HFF-Myc (cell line): ENCODE results near the gene GPC5.

Experiments used
- DNase-seq: peaks from one replicate; pipeline ENCODE4 v3.0.0-alpha.2; 2011; ENCODE audit warnings: low read depth; ENCODE audit errors: extremely low read depth
- H3K4me3 ChIP-seq: replicated peaks from 2 replicates; pipeline ENCODE4 v1.5.1; 2011; ENCODE audit warnings: low read depth, mild to moderate bottlenecking, control low read depth, low read length
- TF ChIP-seq, protein P1 (sequence below): IDR thresholded peaks from 2 replicates; pipeline ENCODE4 v1.5.1; 2012; ENCODE audit warnings: mild to moderate bottlenecking, low read depth, low read length, control low read depth; ENCODE audit errors: missing control alignments

GPC5 gene

DNA sequence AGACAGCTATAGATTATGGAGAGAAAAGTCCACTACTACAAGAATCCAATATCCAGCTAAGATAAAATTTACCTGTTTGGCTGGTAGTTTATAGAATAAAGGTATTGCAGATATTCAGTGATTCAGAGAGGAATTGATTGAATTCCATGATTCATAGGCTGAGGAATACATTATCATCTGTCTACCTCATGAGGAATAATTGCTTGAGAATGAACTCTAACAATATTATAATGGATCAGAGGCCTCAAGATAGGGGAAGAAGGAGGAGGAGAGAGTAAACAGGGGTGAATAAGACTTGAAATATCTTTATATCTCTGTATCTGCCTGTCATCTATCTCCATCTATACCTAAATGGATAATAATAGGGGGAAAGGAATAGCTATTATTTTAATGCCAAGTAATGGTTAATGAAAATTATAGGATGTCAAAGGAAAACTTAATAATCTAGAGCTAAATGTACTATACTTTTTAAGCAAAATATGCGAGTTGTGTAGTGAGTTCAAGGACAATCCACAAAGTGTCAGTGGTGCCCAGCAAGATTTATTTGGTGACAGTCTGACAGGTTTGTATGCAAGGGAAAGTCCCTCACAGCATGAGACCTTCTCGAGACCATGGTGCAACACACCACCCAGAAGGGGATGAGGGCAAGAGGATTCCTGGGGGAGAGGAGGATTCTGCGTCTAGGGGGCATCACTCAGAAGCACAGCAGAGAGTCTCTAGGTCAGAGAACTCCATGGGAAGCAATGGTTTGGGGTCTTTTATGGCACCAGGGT, 224.5 kb downstream of the GPC5 start:
- DNase-seq: no peak
- H3K4me3 ChIP-seq: no peak overlapping the region
- TF ChIP-seq, protein P1, sequence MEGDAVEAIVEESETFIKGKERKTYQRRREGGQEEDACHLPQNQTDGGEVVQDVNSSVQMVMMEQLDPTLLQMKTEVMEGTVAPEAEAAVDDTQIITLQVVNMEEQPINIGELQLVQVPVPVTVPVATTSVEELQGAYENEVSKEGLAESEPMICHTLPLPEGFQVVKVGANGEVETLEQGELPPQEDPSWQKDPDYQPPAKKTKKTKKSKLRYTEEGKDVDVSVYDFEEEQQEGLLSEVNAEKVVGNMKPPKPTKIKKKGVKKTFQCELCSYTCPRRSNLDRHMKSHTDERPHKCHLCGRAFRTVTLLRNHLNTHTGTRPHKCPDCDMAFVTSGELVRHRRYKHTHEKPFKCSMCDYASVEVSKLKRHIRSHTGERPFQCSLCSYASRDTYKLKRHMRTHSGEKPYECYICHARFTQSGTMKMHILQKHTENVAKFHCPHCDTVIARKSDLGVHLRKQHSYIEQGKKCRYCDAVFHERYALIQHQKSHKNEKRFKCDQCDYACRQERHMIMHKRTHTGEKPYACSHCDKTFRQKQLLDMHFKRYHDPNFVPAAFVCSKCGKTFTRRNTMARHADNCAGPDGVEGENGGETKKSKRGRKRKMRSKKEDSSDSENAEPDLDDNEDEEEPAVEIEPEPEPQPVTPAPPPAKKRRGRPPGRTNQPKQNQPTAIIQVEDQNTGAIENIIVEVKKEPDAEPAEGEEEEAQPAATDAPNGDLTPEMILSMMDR: no peak

DNA sequence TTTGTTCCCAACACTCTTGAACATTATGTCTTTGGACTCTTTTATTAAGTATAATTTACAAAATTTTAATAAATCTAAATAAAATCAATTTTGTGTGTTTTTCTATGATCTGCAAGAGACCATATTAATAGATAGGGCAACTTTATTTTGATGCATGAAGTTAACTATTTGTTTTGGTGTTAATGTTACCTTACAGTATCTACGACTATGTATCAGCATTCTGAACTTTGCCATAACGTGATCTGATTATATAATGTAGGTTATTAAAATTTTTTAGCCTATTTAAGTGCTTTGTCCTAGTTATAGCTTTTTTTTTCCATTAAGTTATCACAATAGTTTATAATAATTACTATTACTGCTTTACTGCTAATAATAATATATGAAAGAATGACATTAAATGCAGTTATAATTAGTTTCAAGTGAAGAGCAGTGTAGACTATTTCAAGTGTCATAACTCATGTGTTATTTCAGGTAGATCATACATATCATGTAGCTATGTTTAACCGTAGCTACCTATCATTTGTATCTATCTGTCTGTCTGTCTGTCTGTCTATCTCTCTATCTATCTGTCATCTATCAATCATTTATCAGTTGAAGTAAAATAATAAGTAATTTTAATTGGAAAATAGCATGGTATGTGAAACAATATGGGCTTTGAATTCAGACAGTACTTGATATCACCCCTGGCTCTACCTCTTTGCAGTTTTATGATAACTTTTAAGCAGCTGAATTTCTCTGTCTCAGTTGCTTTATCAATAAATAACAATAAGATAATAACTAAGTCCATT, 229.7 kb downstream of the GPC5 start:
- TF ChIP-seq, protein P1: no peak
- no peak overlapping the region for H3K4me3 ChIP-seq
- no peak for DNase-seq

DNA sequence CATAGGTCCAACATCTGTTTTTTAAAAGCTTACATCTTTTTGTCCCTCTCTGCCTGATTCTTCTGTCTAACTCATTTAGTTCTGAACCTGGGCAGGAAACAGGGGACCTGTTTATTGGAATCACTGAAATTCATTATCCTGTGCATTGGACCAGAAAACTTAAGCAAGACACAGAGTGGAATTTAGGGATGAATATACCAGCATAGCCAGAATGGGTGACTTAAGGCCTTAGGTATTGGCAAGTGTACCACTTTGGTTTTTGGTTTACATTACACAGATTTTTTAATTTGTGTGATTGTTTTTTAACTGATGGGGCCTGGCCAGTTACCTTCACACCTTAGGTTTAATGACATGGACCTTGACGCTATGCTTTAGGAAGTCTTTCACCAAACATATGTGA, 232.5 kb downstream of the GPC5 start:
- no peak overlapping the region for H3K4me3 ChIP-seq
- TF ChIP-seq, protein P1: no peak
- DNase-seq: no peak

DNA sequence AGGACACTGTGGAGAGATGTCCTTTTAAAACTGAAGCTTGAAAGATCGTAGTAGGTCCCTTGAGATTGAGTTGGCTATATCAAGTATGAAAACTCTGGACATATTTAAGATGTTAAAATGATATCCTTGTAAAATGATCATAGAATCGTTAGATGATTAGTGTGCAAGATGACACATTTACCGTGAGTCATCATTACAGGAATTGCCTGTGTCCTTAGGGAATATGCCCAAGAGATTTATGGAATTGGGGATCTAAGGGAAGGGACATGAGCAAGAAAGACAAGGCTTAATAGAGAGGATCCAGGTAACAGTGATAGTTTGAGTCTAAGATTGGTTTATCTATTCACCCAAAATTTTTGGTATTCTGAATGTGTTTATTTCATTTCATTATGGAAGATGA, 233.7 kb downstream of the GPC5 start:
- DNase-seq: no peak
- TF ChIP-seq, protein P1: no peak

DNA sequence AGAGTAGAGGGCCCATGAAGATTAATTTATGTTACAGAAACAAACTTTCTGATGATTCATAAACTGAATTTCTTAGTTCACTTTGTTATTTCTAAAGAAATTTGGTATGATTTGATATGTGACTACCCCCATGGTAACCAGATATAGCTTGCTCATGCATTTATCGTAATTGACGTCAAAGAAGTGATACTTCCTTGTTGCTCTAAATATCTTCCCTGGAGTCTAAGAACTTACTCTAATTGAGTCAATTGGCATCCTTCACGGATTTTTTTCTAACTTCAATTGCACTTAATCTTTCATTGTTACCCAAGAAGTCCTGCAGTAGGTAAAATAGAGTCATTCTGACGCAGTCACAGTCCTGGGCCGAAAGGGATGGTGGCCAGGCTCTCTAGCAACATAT, 240.9 kb downstream of the GPC5 start:
- DNase-seq: no peak
- TF ChIP-seq, protein P1: no peak
- H3K4me3 ChIP-seq: no peak overlapping the region

More for the DNA sequence above, 233.7 kb downstream of the GPC5 start:
- no peak overlapping the region for H3K4me3 ChIP-seq

DNA sequence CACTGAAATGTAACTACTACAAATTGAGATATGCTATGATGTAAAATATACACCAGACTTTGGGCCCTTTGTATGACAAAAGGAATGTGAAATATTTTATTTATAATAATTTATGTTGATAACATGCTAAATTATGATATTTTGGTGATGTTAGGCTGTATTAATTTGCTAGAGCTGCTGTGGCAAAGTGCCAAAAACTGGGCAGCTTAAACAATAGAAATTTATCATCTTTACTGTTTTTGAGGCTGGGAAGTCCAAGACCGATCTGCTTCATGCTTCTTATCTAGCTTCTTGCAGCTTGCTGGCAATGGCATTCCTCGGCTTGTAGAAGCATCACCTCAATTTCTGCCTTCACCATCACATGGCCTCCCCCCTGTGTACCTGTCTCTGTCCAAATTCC, 245.0 kb downstream of the GPC5 start:
- DNase-seq: no peak
- TF ChIP-seq, protein P1: no peak
- no peak overlapping the region for H3K4me3 ChIP-seq
